Gastrocnemius medialis (tissue), 4 donors: ENCODE results near the gene ARV1. TPM values are rescaled to one million over a fixed set of nuclear protein-coding genes. Genes with fewer than 3 reads are reported as not detected.

Experiments used
- ATAC-seq, 2 donors: fragments of 150-250 bp; one replicate each; pipeline ENCODE4 v1.9.1; 2016
- DNase-seq, 2 donors: peaks; one replicate each; pipeline ENCODE4 v3.0.0-alpha.2; 2019
- H3K27ac ChIP-seq, 4 donors: fragments of 200-600 bp; sonication (generic); 1 replicate in 1 of 4; 2 replicates in 3 of 4; pipeline ENCODE4 v1.5.1; 2016 to 2018; ENCODE audit warnings: mild to moderate bottlenecking in 2 of 4, moderate library complexity in 1 of 4
- H3K27me3 ChIP-seq, 3 donors: fragments of 200-600 bp; sonication (generic) in 2 of 3; 1 replicate in 1 of 3; 2 replicates in 2 of 3; pipeline versions ENCODE4 v1.5.1 to v1.6.0; 2016 to 2019; ENCODE audit warnings: mild to moderate bottlenecking in 1 of 3, moderate library complexity in 1 of 3
- H3K36me3 ChIP-seq, 2 donors: fragments of 200-600 bp; sonication (generic) in 1 of 2; one replicate each; pipeline ENCODE4 v1.5.1; 2017 to 2018
- H3K4me1 ChIP-seq, 2 donors: fragments of 200-600 bp; sonication (generic) in 1 of 2; one replicate each; pipeline ENCODE4 v1.5.1; 2016 to 2017; ENCODE audit warnings: mild to moderate bottlenecking in 2 of 2
- H3K4me3 ChIP-seq, 4 donors: fragments of 200-600 bp; sonication (generic) in 3 of 4; 1 replicate in 1 of 4; 2 replicates in 3 of 4; pipeline ENCODE4 v1.5.1; 2016 to 2019; ENCODE audit warnings: mild to moderate bottlenecking in 2 of 4
- H3K9me3 ChIP-seq, 3 donors: fragments of 200-600 bp; sonication (generic) in 2 of 3; 1 replicate in 1 of 3; 2 replicates in 2 of 3; pipeline ENCODE4 v1.5.1; 2016 to 2019
- CTCF ChIP-seq, 5 experiments: fragments of 450-650 bp in 3 of 5; fragments of 200-600 bp in 2 of 5; sonication (generic) in 2 of 5; IDR thresholded peaks in 4 of 5; conservative IDR thresholded peaks in 1 of 5; 1 replicate in 4 of 5; 2 replicates in 1 of 5; pipeline ENCODE4 v1.5.1; 2016 to 2019; ENCODE audit warnings: antibody characterized with exemption in 5 of 5, mild to moderate bottlenecking in 3 of 5, moderate library complexity in 3 of 5
- POLR2A ChIP-seq, 2 donors: fragments of 450-650 bp; IDR thresholded peaks; one replicate each; pipeline ENCODE4 v1.6.1; 2017; ENCODE audit warnings: antibody characterized with exemption in 2 of 2, mild to moderate bottlenecking in 2 of 2, moderate library complexity in 2 of 2
- in situ Hi-C, 4 donors: fragments of 200-750 bp; cut with MboI; loops; one replicate each; pipeline versions ENCODE4 v1.15.0 to v1.8.0; 2017; ENCODE audit warnings: low sequenced_read_pairs in 4 of 4
- intact Hi-C: fragments of 100-400 bp; cut with DNase I; formaldehyde crosslinking; loops from one replicate; pipeline ENCODE4 v1.15.1; 2023; ENCODE audit warnings: low total_unique reads
- total RNA-seq, 4 donors: library from RNA; depleted of rRNA; stranded (reverse); fragments of >200 nt; gene quantifications; one replicate each; pipeline versions ENCODE4 v1.1.0 to v1.2.3, GENCODE V29; 2016

The ARV1 gene
- total RNA-seq, 4 donors from 2014 or later, result 7.9 to 21.3 (median 10.5) TPM

GRCh38 chr1:230957580-230957989 lies 21.3 kb upstream of the ARV1 start:
- TF ChIP-seq POLR2A (IDR thresholded peaks at IDR 0.05), result no peak
- TF ChIP-seq CTCF (IDR thresholded peaks at IDR 0.05 in 4 of 5, conservative IDR thresholded peaks at IDR 0.05 in 1 of 5), result no peak
- in situ Hi-C loops, result no loop called here
- intact Hi-C loops, result no loop called here
- Histone ChIP-seq H3K4me1 (peaks cover 0 to 3% of the 10 kb centered on the region in 2 donors), H3K27me3 (no peaks in the 10 kb centered on the region), H3K4me3 (no peak overlapping the region), H3K27ac (no peak overlapping the region), H3K9me3 (no peaks in the 10 kb centered on the region), H3K36me3 (peaks cover 0 to 32% of the 10 kb centered on the region in 2 donors)
- DNase-seq (no peak), ATAC-seq (no peak)

GRCh38 chr1:230958370-230958769 lies 20.5 kb upstream of the ARV1 start:
- in situ Hi-C loops (no loop called here), intact Hi-C loops (no loop called here)
- Histone ChIP-seq H3K4me3 (no peak overlapping the region), H3K9me3 (no peaks in the 10 kb centered on the region), H3K27me3 (no peaks in the 10 kb centered on the region), H3K36me3 (peaks cover 0 to 32% of the 10 kb centered on the region in 2 donors), H3K27ac (no peak overlapping the region), H3K4me1 (no peaks in the 10 kb centered on the region)
- no peak for TF ChIP-seq CTCF (IDR thresholded peaks at IDR 0.05 in 4 of 5, conservative IDR thresholded peaks at IDR 0.05 in 1 of 5)
- no peak for TF ChIP-seq POLR2A (IDR thresholded peaks at IDR 0.05)
- no peak for ATAC-seq
- DNase-seq, result no peak

- intact Hi-C loops, result no loop called here
- H3K27me3 ChIP-seq, result no peaks in the 10 kb centered on the region
- no peaks in the 10 kb centered on the region for H3K36me3 ChIP-seq
- in situ Hi-C loops, result no loop called here
- ATAC-seq (no peak), DNase-seq (no peak)
- H3K9me3 ChIP-seq, result no peaks in the 10 kb centered on the region
- no peaks in the 10 kb centered on the region for H3K4me1 ChIP-seq
- no peak for TF ChIP-seq POLR2A (IDR thresholded peaks at IDR 0.05)
- TF ChIP-seq CTCF (IDR thresholded peaks at IDR 0.05 in 4 of 5, conservative IDR thresholded peaks at IDR 0.05 in 1 of 5), result no peak
- H3K4me3 ChIP-seq, result no peak overlapping the region
- H3K27ac ChIP-seq, result no peak overlapping the region
Observed at GRCh38 chr1:230964896-230965295, 14.0 kb upstream of the ARV1 start.

- in situ Hi-C loops, result no loop called here
- no peak for ATAC-seq
- H3K4me1 ChIP-seq, result no peaks in the 10 kb centered on the region
Observed at GRCh38 chr1:230965535-230965934, 13.4 kb upstream of the ARV1 start.

More at GRCh38 chr1:230965535-230965934, 13.4 kb upstream of the ARV1 start:
- no peak for DNase-seq
- no peak overlapping the region for H3K27ac ChIP-seq
- intact Hi-C loops, result no loop called here
- no peak for TF ChIP-seq CTCF (IDR thresholded peaks at IDR 0.05 in 4 of 5, conservative IDR thresholded peaks at IDR 0.05 in 1 of 5)
- no peak for TF ChIP-seq POLR2A (IDR thresholded peaks at IDR 0.05)
- no peaks in the 10 kb centered on the region for H3K9me3 ChIP-seq
- no peaks in the 10 kb centered on the region for H3K27me3 ChIP-seq
- no peaks in the 10 kb centered on the region for H3K36me3 ChIP-seq
- H3K4me3 ChIP-seq, result no peak overlapping the region
